Glutamatergic neuron (in vitro differentiated cells): Measurements from ENCODE around the gene C1QA. TPM values are rescaled to one million over a fixed set of nuclear protein-coding genes. Genes with fewer than 3 reads are reported as not detected.
A peak's percentile ranks its signal among the peaks of the same experiment; 100 is the strongest.

Experiments used
- DNase-seq: peaks from one replicate; pipeline ENCODE4 v3.0.0; 2022
- H3K27ac Mint-ChIP-seq: one replicate; pipeline ENCODE4 v1.8.0; 2020; ENCODE audit warnings: mild to moderate bottlenecking, mixed read lengths, inconsistent platforms; ENCODE audit not compliant: unreplicated experiment
- H3K27me3 Mint-ChIP-seq: one replicate; pipeline ENCODE4 v1.8.0; 2020; ENCODE audit warnings: mild to moderate bottlenecking, moderate library complexity, mixed read lengths, inconsistent platforms; ENCODE audit not compliant: unreplicated experiment
- H3K36me3 Mint-ChIP-seq: one replicate; pipeline ENCODE4 v1.8.0; 2020; ENCODE audit warnings: mild to moderate bottlenecking, mixed read lengths, inconsistent platforms; ENCODE audit not compliant: unreplicated experiment
- H3K4me1 Mint-ChIP-seq: one replicate; pipeline ENCODE4 v1.8.0; 2020; ENCODE audit warnings: mild to moderate bottlenecking, low read depth, mixed read lengths, inconsistent platforms; ENCODE audit not compliant: unreplicated experiment
- H3K4me3 Mint-ChIP-seq: one replicate; pipeline ENCODE4 v1.8.0; 2020; ENCODE audit warnings: mild to moderate bottlenecking, mixed read lengths, inconsistent platforms; ENCODE audit not compliant: unreplicated experiment
- H3K9me3 Mint-ChIP-seq: one replicate; pipeline ENCODE4 v1.8.0; 2020; ENCODE audit warnings: mild to moderate bottlenecking, moderate library complexity, mixed read lengths, inconsistent platforms; ENCODE audit not compliant: unreplicated experiment
- CTCF ChIP-seq: fragments of 200-600 bp; sonication (generic); IDR thresholded peaks from one replicate; pipeline ENCODE4 v1.5.0; 2021; ENCODE audit not compliant: partially characterized antibody, unreplicated experiment
- long read RNA-seq: library from polyadenylated mRNA; unstranded; transcript quantifications from one replicate; pipeline ENCODE4 v2.0.0, GENCODE V29; 2020; ENCODE audit not compliant: unreplicated experiment
- total RNA-seq: library from RNA; stranded (reverse); fragmentation: NEBNext Ultra II Directional; extraction: Animal tissue kit (Norgen Biotek cat#: 25700); gene quantifications from one replicate; pipeline ENCODE4 v1.2.1, GENCODE V29; 2021; ENCODE audit not compliant: unreplicated experiment

Gene C1QA
- total RNA-seq = not detected
- long read RNA-seq = 0 reads

DNA sequence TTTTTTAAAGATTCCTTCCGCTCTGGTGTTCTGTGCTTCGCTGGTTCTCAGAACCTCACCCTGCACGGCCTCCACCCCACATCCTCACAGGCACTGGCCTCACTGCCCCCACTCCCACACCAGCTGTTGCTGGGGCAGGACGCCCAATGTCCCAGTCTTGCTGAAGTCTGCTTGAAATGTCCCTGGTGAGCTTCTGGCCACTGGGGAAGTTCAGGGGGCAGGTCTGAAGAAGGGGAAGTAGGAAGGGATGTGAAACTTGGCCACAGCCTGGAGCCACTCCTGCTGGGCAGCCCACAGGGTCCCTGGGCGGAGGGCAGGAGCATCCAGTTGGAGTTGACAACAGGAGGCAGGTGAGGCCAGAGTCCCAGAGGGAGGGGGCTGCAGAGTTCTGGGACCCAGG, at the start of gene C1QA:
C1QA (plus strand) TSS at position 276 of the 400 bp plus-strand sequence. CDS start 989 bp downstream, outside the sequence.
- Mint-ChIP-seq H3K27me3 (peaks cover 10% of the 10 kb centered on the region), H3K4me3 (no peak within 1 kb of the TSS), H3K9me3 (peaks cover 2% of the 10 kb centered on the region), H3K36me3 (peaks cover 4% of the 10 kb centered on the region), H3K4me1 (peaks cover 11% of the 10 kb centered on the region), H3K27ac (no peak within 1 kb of the TSS)
- no peak for TF ChIP-seq CTCF
- no peak for DNase-seq

GRCh38 chr1:22587247-22587646, 49.2 kb upstream of the C1QA start:
- H3K36me3 Mint-ChIP-seq = no peaks in the 10 kb centered on the region
- peaks cover 2% of the 10 kb centered on the region for H3K4me1 Mint-ChIP-seq
- no peak overlapping the region for H3K4me3 Mint-ChIP-seq
- TF ChIP-seq CTCF = no peak
- H3K27ac Mint-ChIP-seq = peak overlapping the region; percentile 64
- peaks cover 7% of the 10 kb centered on the region for H3K9me3 Mint-ChIP-seq
- DNase-seq = no peak
- H3K27me3 Mint-ChIP-seq = peaks cover 7% of the 10 kb centered on the region

GRCh38 chr1:22588899-22589422, 47.5 kb upstream of the C1QA start:
- TF ChIP-seq CTCF = no peak
- Mint-ChIP-seq H3K36me3 (no peaks in the 10 kb centered on the region), H3K9me3 (peaks cover 7% of the 10 kb centered on the region)

GRCh38 chr1:22591576-22591975, 44.9 kb upstream of the C1QA start:
- no peak for DNase-seq
- H3K36me3 Mint-ChIP-seq = no peaks in the 10 kb centered on the region
- no peaks in the 10 kb centered on the region for H3K4me1 Mint-ChIP-seq
- peaks cover 7% of the 10 kb centered on the region for H3K9me3 Mint-ChIP-seq
- H3K27me3 Mint-ChIP-seq = peaks cover 7% of the 10 kb centered on the region
- H3K4me3 Mint-ChIP-seq = no peak overlapping the region
- TF ChIP-seq CTCF = no peak
- H3K27ac Mint-ChIP-seq = no peak overlapping the region

More at GRCh38 chr1:22588899-22589422, 47.5 kb upstream of the C1QA start:
- Mint-ChIP-seq H3K27me3 (peaks cover 7% of the 10 kb centered on the region), H3K4me3 (no peak overlapping the region), H3K4me1 (no peaks in the 10 kb centered on the region), H3K27ac (no peak overlapping the region)
- DNase-seq = no peak

DNA sequence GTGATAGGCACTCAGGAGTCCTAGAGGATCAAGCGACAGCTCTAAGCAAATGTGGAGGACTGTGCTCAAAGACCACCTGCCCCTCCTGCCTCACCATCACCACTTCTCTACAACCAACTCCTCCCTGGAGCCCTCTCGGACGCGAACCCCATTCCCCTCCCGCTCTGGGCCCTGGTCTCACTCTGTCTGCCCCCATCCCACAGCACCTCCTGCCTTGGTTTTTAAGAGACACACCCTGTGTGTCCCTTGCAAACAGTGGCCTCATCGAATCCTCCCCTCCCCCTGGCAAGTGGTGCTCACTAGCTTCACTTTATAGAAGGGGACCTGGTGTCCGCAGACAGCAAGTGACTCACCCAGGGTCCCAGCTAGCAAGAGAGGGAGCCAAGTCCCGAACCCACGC, 44.4 kb upstream of the C1QA start:
- TF ChIP-seq CTCF = no peak
- no peak overlapping the region for H3K27ac Mint-ChIP-seq
- peaks cover 4% of the 10 kb centered on the region for H3K27me3 Mint-ChIP-seq
- H3K4me1 Mint-ChIP-seq = no peaks in the 10 kb centered on the region
- H3K4me3 Mint-ChIP-seq = no peak overlapping the region
- peaks cover 8% of the 10 kb centered on the region for H3K9me3 Mint-ChIP-seq
- no peaks in the 10 kb centered on the region for H3K36me3 Mint-ChIP-seq
- no peak for DNase-seq
